Measurements from ENCODE around the gene BACH2. TPM values are rescaled to one million over a fixed set of nuclear protein-coding genes. Genes with fewer than 3 reads are reported as not detected.
"Not testable (repeated sequence)": the region's sequence is repeated elsewhere in the genome, so short reads cannot be mapped to it uniquely, and the experiment has no call there.

The BACH2 gene
- total RNA-seq, 1 donor from 2014 or later, result 6.4 TPM

- no peak for DNase-seq (ENCODE audit: extremely low spot score in 2 of 2)
- Histone ChIP-seq H3K9me3 (no peaks in the 10 kb centered on the region), H3K4me1 (peaks cover 25% of the 10 kb centered on the region), H3K36me3 (no peaks in the 10 kb centered on the region), H3K27me3 (no peaks in the 10 kb centered on the region), H3K27ac (no peak overlapping the region), H3K4me3 (no peak overlapping the region)
- TF ChIP-seq POLR2A (IDR thresholded peaks at IDR 0.05) (no peak), CTCF (IDR thresholded peaks at IDR 0.05) (no peak), POLR2AphosphoS5 (IDR thresholded peaks at IDR 0.05; ENCODE audit: insufficient read depth in 1 of 2, low read depth in 1 of 2) (no peak)
- intact Hi-C loops (cut with DNase I), result no loop called here
Measured at GRCh38 chr6:90173262-90173925, 123.2 kb downstream of the BACH2 start.

DNA sequence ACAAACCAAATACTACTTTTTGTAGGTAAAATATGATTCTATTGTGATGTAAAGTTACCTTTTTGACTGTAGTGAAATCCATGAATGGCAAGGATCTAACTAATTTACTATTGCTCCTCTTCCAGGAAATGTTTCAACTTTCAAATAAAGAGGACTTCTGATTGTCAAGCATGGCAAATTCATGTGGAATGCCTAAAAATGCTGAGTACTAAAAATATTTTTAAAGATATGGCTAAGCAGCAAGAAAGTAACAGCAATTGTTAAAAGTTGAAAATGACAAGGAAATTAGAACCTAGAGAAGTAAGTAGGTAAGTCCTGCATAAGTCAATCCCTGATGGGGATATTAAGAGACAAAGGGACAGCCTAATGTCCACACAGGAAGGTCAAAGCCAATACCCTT, 126.0 kb downstream of the BACH2 start:
- H3K27me3 ChIP-seq, result no peaks in the 10 kb centered on the region
- no peak overlapping the region for H3K4me3 ChIP-seq
- H3K4me1 ChIP-seq, result peaks cover 21% of the 10 kb centered on the region
- TF ChIP-seq POLR2A (IDR thresholded peaks at IDR 0.05), result no peak
- no peak for TF ChIP-seq CTCF (IDR thresholded peaks at IDR 0.05)
- TF ChIP-seq POLR2AphosphoS5 (IDR thresholded peaks at IDR 0.05; ENCODE audit: insufficient read depth in 1 of 2, low read depth in 1 of 2), result no peak
- intact Hi-C loops (cut with DNase I), result no loop called here
- H3K9me3 ChIP-seq, result no peaks in the 10 kb centered on the region
- no peaks in the 10 kb centered on the region for H3K36me3 ChIP-seq
- no peak for DNase-seq (ENCODE audit: extremely low spot score in 2 of 2)
- H3K27ac ChIP-seq, result no peak overlapping the region

DNA sequence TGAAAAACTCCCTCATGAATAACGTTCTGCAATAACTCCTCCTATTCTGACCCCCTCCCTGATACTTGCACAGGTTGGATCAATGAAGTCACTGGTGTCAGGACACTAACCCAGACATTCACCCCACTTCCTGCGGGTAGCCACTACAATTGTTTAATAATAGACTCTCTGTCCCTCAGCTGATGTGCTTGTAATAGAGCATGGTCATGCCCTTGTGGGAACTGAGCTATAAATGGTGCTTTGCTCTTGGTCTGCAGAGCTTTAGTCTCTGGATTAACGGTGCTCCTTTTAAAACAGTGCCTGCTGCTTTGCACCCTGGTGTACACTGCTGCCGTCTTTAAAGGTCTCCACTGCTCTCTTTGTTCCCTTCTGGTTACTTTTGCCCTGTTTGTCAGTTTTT, 127.3 kb downstream of the BACH2 start:
- Histone ChIP-seq H3K4me3 (no peak overlapping the region), H3K36me3 (no peaks in the 10 kb centered on the region), H3K27me3 (no peaks in the 10 kb centered on the region), H3K9me3 (no peaks in the 10 kb centered on the region), H3K27ac (no peak overlapping the region), H3K4me1 (peaks cover 21% of the 10 kb centered on the region)
- DNase-seq (ENCODE audit: extremely low spot score in 2 of 2), result no peak
- TF ChIP-seq CTCF (IDR thresholded peaks at IDR 0.05) (no peak), POLR2AphosphoS5 (IDR thresholded peaks at IDR 0.05; ENCODE audit: insufficient read depth in 1 of 2, low read depth in 1 of 2) (no peak), POLR2A (IDR thresholded peaks at IDR 0.05) (no peak)
- intact Hi-C loops (cut with DNase I), result no loop called here

DNA sequence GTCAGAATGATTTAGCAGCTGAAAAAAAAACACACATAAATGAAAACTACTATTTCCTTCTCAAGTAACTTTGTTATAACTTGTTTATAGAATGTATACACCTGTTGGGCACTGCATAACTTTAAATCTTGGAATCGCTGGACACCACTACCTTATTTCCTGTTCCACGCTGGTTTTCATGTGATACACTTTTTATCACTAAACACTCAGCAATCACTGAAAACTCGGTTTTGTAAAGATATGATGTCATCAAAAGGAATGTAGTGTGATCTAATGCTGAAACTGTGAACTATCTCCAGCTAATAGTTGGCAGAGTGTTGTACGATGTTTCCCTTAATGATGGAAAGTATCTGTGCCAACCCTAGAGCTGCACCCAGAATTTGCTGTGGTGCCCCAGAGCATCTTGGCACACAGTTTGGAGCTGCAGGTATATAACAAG, 127.9 kb downstream of the BACH2 start:
- Histone ChIP-seq H3K4me3 (no peak overlapping the region), H3K4me1 (peaks cover 21% of the 10 kb centered on the region), H3K27ac (no peak overlapping the region), H3K36me3 (no peaks in the 10 kb centered on the region), H3K27me3 (no peaks in the 10 kb centered on the region), H3K9me3 (no peaks in the 10 kb centered on the region)
- TF ChIP-seq POLR2A (IDR thresholded peaks at IDR 0.05) (no peak), CTCF (IDR thresholded peaks at IDR 0.05) (no peak), POLR2AphosphoS5 (IDR thresholded peaks at IDR 0.05; ENCODE audit: insufficient read depth in 1 of 2, low read depth in 1 of 2) (no peak)
- DNase-seq (ENCODE audit: extremely low spot score in 2 of 2), result no peak
- intact Hi-C loops (cut with DNase I), result no loop called here

- no peak overlapping the region for H3K4me3 ChIP-seq
- H3K9me3 ChIP-seq, result no peaks in the 10 kb centered on the region
- no peak overlapping the region for H3K27ac ChIP-seq
- H3K36me3 ChIP-seq, result no peaks in the 10 kb centered on the region
- H3K27me3 ChIP-seq, result no peaks in the 10 kb centered on the region
- H3K4me1 ChIP-seq, result peaks cover 21% of the 10 kb centered on the region
- no peak for DNase-seq (ENCODE audit: extremely low spot score in 2 of 2)
- intact Hi-C loops (cut with DNase I), result no loop called here
- no peak for TF ChIP-seq CTCF (IDR thresholded peaks at IDR 0.05)
- no peak for TF ChIP-seq POLR2AphosphoS5 (IDR thresholded peaks at IDR 0.05; ENCODE audit: insufficient read depth in 1 of 2, low read depth in 1 of 2)
Measured at GRCh38 chr6:90167514-90168379, 128.9 kb downstream of the BACH2 start.

DNA sequence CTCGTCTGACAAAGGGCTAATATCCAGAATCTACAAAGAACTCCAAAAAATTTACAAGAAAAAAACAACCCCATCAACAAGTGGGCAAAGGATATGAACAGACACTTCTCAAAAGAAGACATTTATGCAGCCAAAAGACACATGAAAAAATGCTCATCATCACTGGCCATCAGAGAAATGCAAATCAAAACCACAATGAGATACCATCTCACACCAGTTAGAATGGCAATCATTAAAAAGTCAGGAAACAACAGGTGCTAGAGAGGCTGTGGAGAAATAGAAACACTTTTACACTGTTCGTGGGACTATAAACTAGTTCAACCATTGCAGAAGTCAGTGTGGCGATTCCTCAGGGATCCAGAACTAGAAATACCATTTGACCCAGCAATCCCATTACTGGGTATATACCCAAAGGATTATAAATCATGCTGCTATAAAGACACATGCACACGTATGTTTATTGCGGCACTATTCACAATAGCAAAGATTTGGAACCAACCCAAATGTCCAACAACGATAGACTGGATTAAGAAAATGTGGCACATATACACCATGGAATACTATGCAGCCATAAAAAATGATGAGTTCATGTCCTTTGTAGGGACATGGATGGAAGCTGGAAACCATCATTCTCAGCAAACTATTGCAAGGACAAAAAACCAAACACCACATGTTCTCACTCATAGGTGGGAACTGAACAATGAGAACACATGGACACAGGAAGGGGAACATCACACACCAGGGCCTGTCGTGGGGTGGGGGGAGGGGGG, 130.3 kb downstream of the BACH2 start:
- DNase-seq (ENCODE audit: extremely low spot score in 2 of 2); H3K9me3 ChIP-seq; intact Hi-C loops (cut with DNase I); H3K36me3 ChIP-seq; H3K27me3 ChIP-seq; H3K27ac ChIP-seq; H3K4me3 ChIP-seq: not testable (repeated sequence)
- peaks cover 21% of the 10 kb centered on the region for H3K4me1 ChIP-seq
